GM18526 (cell line): ENCODE measurements around the gene APBB2.

Experiments used
- POLR2A ChIP-seq: IDR thresholded peaks from 3 replicates; pipeline ENCODE4 v1.6.1; 2011; ENCODE audit not compliant: insufficient read length; ENCODE audit errors: extremely low read depth

The APBB2 gene

DNA sequence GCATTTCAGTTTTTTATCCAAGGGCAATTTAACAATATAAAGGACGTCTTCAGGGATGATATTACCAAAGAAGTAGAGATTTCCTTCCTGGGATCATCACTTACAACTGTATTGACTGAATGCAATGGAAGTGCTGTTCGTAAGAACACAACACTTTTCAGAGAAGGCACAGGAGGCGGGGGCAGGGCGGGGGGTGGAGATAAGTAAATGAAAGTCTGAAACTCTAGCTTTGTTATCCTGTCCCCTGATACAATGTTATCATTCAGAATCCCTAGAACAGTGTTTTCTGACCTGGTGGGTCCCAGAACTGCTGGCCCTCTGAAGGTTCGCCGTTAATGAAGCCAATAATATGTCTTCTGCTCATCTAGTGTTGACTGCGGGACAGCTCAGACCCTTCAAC, 340.0 kb downstream of the APBB2 start:
- no peak for TF ChIP-seq POLR2A

GRCh38 chr4:40871695-40872250, 342.6 kb downstream of the APBB2 start:
- no peak for TF ChIP-seq POLR2A

DNA sequence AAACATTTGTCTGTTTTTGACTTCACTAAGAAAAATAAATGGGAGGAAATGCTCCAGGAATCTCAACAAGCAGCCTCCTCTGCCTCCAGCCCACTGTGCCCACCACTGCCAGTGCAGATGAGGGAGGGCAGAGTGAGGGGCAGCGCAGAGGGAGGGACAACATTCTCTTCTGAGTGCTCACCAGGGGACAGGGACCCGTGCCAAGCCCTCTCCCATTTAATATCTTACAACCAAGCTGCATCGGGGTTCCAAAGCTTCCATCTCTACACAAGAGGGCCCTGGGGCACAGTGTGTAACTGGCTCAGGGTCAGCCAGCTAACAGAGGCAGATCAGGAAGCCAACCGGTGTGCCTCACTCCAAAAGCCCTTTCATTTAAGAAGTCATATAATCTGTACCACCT, 344.2 kb downstream of the APBB2 start:
- TF ChIP-seq POLR2A = no peak

GRCh38 chr4:40865696-40866095, 348.6 kb downstream of the APBB2 start:
- no peak for TF ChIP-seq POLR2A

GRCh38 chr4:40864531-40864930, 349.8 kb downstream of the APBB2 start:
- TF ChIP-seq POLR2A = no peak

DNA sequence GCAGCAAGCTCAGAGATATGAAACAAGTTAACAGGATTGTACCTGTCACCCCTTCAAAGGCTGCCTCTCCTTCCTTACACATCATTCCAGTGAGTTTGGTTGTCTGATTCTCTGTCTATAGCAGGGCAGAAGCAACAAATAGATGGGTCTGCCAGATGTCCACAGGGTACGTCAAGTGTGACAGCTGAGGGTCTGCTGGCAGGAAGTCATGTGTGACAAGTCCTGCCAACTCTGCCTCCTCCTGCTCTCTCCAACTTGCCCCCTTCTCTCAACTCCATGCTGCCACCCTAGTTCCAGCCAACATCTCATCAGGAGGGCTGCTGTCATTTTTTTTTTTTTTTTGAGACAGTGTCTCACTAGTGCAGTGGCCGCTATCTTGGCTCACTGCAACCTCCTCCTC, 355.4 kb downstream of the APBB2 start:
- TF ChIP-seq POLR2A = no peak

- no peak for TF ChIP-seq POLR2A
Measured at GRCh38 chr4:40857956-40858355, 356.4 kb downstream of the APBB2 start.

DNA sequence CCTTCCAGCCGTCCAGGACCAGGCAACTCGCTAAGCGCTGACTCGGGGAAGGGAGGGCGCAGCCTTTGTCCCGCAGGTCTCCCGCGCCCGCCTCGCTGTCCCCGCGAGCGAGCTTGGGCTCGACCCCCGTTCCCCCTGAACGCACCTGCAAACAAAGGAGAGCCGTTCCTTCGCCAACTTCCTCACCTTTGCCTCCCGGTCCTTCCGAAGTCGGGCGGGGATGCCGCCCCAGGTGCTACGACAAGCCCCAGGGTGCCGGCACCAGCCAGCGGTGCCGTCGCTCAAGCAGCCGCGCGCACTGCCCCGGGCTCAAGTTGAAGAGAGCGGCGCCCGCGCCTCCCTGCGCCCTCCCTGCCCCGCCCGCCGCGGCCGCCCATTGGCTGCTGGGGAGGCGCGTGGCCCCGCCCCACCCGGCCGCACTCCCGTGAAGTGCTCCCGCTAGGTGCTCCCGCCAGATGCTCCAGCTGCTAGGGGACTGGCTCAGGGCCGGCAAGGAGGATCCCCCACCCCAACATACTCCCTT, 357.4 kb downstream of the APBB2 start:
- TF ChIP-seq POLR2A = peak; percentile 49

- no peak for TF ChIP-seq POLR2A
Measured at GRCh38 chr4:40856277-40856839, 358.0 kb downstream of the APBB2 start.

- no peak for TF ChIP-seq POLR2A
Measured at GRCh38 chr4:40850496-40850895, 363.8 kb downstream of the APBB2 start.

DNA sequence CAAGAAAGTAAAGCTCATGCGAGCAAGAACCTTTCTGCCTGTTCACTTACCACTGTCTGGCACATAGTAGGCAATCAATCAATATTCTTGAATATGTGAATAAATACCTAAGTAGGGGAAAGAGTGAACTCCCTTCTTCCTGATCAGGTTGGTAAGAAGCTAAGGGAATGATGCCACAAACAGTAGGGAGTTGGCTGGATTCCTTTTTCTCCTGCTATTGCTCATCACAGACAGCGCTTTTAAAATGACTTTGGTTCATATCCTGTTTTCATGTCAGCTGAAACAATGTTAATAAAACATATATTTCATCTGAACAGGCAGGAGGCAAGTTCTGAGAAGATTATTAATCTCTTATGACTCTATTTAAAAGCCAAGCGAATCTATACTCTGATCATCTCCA, 365.4 kb downstream of the APBB2 start:
- no peak for TF ChIP-seq POLR2A

DNA sequence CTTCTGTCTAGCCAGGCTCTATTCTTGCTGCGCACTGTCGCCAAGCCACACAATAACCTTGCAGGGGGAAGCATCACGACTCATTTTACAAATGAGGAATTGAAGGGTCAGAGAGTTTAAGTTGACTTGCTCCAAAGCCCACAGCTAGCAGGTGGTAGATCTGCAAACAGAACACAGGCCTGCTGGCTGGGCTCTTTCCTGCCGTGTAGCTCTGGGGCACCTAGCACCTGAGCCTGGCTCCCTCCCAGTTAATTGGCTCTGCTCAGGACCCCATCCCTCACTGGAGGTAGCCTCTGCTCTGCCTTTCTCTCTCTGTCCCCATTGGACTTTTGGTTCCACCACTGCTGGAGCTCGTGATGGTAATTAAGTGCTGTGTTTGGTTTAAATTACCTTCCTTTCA, 366.1 kb downstream of the APBB2 start:
- TF ChIP-seq POLR2A = no peak

DNA sequence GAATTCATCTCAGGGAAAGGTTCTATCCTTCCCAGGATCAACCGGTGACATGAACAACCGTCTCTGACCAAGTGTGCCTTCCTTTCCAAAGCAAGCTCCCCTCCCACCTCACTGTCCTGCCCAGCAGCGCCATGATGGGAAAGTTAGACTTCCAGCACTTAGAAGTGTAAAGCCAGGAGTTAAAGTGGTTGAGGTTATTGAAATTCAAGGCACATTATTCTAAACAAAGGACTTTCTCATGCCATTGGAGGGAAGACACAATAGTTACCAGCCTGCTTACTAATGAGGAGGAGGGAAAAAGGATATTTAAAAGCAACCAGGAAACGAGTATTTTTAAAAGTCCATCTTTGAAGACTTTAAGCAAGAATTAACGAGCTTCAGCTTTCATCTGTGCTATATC, 367.8 kb downstream of the APBB2 start:
- no peak for TF ChIP-seq POLR2A

DNA sequence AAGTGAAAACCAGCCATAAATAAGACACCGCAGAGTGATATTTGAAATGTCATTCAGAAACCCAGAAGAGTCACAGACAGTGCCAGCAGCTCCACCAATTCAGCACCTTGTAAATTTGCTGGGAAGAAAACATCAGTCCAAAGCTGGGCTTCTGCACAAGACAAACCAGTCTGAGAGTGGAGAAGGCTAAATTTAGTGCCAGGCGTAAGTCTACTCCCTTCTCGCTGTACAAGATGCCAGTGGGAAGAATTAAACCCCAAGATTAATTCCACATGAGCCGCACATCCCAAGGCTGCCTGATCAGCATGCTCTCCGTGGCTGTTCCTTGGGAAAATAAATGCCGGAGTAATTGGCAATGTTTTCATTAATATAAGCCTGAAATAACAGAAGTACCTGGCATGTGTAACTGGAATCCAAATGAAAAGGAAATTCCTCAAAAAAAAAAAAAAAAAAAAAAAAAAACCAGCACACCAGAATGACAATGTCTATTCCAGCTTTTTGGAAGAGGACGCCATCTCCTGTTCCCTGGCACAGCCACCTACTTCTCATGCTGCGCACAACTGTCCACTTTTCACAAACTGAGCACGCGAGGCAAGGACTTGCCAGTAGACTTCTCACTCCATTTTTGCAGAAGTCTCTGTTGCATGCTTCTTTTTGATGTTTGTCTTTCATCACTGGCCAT, 369.0 kb downstream of the APBB2 start:
- TF ChIP-seq POLR2A = no peak

GRCh38 chr4:40844261-40844660, 370.1 kb downstream of the APBB2 start:
- TF ChIP-seq POLR2A = no peak

DNA sequence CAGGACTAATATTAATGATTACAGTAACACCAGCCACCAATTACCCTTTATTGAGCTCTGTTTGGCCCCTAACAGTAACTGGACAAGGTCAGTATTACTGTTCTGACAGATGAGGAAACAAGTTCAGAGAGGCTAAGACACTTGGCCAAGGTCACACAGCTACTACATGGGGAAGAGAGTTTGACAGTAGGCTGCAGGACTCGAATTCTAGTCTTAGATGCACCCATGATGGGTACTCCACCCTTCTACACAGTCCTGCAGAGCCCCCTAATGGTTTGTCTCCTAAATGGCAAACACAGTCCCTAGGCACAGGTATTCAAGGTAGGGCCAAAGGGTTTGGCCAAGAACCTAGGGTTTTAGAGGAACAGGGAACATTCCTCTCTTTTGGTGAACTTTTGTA, 370.6 kb downstream of the APBB2 start:
- no peak for TF ChIP-seq POLR2A
